ENCODE measurements around the gene RPL18A.
A peak's percentile ranks its signal among the peaks of the same experiment; 100 is the strongest.

Gene RPL18A

GRCh38 chr19:17841810-17842662, 17.7 kb upstream of the RPL18A start:
- peak; percentile 25 for DNase-seq

DNA sequence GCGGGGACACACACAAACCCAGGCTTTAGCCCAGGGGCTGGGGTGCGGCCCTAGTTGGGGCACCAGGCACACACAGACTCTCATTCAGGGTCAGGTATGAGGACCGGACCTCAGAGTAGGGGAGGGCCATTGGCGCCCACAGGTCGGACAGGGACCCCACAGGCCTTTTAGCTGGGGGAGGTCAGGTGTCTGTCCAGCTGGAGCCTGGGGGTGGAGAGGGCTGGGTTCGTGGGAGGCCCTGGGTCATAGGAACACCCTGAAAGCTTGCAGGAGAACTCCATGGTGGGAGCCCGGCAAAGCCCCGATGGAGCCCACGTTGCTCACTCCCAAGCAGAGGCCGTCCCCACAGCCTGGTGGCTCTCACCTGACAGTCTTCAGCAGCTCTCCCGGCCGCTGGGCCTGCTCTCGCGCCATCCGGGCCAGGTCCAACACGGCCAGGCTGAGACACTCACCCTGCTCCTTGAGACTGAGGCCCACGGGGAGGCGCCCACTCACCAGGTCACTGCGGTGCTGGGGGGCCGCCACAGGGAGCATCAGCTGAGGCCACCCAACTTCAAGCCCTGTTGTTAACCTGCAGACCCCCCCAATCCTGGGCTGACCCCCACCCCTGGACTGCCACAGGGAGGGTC, 16.9 kb upstream of the RPL18A start:
- no peak for DNase-seq

DNA sequence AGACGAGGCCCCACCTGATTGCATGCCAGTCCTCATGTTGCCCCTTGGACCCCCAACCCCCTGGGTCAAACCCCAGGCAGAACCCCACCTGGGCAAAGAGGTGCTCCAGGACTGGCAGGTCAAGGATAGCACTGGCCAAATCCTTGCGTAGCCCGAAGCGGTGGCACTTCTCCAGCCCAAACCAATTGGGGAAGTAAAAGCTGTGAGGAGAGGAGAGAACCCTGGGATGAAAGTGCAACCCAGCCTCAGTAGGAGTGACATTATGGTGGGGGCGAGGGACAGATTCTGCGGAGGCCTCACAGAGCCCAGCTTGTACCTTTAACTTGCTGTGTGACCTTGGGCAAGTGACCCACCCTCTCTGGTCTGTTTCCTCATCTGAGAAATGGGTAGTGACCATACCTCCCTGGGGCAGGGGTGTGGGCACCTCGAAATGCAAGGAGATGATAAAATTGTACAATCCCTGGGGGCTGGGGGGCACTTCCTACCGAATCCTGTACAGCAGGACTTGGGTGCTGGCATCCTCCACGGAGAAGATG, 16.4 kb upstream of the RPL18A start:
- no peak for DNase-seq

- no peak for DNase-seq
These were observed 15.7 kb upstream of the RPL18A start for GRCh38 chr19:17843908-17844490.

- peak; percentile 45 for DNase-seq
These were observed 13.6 kb upstream of the RPL18A start for GRCh38 chr19:17846146-17846545.

- peak; percentile 75 for DNase-seq
These were observed 12.0 kb upstream of the RPL18A start, which contains the start of gene JAK3 for GRCh38 chr19:17847538-17848366. Gene JAK3, minus strand, starts transcription at chr19:17847982. Its CDS starts 3,565 bp downstream, at chr19:17844417.

GRCh38 chr19:17848595-17849292, 11.0 kb upstream of the RPL18A start:
- DNase-seq = no peak

- no peak for DNase-seq
These were observed 5.6 kb upstream of the RPL18A start for GRCh38 chr19:17854061-17854460.

GRCh38 chr19:17855280-17856152, 4.2 kb upstream of the RPL18A start:
- DNase-seq = peak; percentile 95

- no peak for DNase-seq
These were observed 752 bp downstream of the RPL18A start for GRCh38 chr19:17860331-17860992.

DNA sequence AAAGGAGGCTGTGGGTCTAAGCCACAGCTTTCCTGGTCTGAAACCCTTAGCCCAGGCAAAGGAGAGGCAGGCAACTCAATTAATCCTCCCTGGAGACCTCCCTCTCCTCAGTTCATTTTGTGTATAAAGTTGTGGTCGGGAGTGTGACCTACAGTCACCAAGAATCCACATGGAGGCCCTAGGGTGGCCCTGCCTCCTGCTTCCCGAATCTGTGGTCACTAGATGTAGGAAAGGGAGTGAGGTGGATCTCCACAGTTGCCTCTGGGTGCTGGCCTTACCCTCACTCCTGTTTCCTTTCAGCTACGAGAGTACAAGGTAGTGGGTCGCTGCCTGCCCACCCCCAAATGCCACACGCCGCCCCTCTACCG, 1.3 kb downstream of the RPL18A start:
- DNase-seq = no peak

- no peak for DNase-seq
These were observed 2.1 kb downstream of the RPL18A start for GRCh38 chr19:17861542-17862402.

- no peak for DNase-seq
These were observed 3.2 kb downstream of the RPL18A start for GRCh38 chr19:17862711-17863519.

DNA sequence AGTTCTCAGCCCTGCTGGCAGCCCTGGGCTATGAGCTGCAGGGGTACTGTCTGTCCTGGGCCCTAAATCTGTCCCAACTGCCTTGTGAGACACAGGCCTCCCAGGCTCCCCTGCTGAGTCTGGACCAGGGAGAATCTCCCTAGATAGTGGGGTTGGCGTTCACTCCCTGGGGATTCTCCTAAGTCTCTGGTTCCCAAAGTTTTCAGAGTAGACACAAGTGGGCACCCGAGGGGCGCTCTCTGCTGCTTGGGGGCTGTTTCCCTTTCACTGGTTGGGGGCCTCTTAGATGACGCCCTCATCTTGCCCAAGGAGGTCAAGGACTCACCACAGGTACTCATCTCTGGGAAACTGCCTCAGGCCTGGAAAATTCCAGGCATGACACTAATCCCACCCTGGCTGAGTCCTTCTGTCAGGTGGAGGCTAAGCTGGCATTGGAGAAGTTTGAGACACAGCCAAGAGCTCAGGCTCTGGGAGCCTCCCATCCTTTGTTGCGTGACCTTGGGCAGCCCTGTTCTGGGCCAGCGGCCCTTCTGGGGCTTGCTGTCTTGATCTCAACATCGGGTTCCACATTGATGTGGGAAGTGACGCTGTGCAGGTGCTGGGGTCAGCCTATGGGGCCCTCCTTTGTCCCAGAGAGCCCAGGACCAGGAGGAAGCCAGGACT, 3.9 kb downstream of the RPL18A start:
- DNase-seq = no peak

DNA sequence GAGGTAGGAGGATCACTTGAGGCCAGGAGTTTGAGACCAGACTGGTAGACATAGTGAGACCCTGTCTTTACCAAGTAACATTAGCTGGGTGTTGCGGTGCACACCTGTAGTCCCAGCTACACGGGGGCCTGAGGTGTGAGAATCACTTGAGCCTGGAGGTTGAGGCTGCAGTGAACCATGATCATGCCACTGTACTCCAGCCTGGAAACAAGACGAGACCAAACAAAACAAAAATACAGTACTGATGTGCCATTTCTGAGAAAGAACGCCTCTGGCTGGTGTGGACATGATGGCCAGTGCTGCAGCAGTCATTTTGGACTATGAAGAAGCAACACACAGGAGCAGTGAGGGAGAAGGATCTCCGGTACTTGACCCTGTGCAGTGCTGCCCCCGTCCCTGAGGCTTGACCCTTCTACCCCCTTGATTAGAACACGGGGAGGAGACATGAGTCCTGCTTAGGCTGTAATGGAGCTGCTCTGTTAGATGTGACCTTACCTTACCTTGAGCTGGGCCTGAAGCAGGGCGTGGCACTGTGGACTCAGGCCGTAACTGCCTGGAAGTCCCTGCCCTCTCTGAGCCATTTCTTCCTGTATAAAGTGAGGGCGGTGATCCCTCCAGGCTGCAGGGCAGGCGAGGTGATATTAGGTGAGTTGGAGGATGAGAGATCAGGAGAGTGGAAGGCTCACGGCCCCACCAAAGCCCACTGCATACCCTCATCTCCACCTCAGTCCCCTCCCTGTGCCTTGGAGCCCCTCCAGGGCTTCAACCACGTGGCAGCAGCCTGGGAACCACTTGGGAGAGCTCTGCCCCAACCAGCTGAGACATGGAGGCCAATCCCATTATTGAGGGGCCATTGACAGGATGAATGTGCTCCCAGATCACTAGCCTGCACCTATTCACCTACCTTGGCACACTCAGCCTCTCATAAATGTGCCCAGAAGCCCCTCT, 5.9 kb downstream of the RPL18A start:
- no peak for DNase-seq

GRCh38 chr19:17866312-17866963, 6.7 kb downstream of the RPL18A start:
- no peak for DNase-seq
